GM12878 (cell line): Measurements from ENCODE around the gene SGCD.

Source experiments
- CTCF ChIP-seq, 3 experiments: IDR thresholded peaks in 2 of 3; conservative IDR thresholded peaks in 1 of 3; 2 replicates each; pipeline ENCODE4 v1.5.1; 2011; ENCODE audit warnings: low read depth in 3 of 3, low read length in 3 of 3, mild to moderate bottlenecking in 3 of 3, control low read depth in 2 of 3, moderate library complexity in 2 of 3, inconsistent platforms in 1 of 3, mixed read lengths in 1 of 3; ENCODE audit not compliant: control insufficient read depth in 2 of 3, insufficient read depth in 1 of 3; ENCODE audit errors: extremely low read depth in 1 of 3
- GABPA ChIP-seq: IDR thresholded peaks from 2 replicates; pipeline ENCODE4 v1.6.1; 2014; ENCODE audit warnings: antibody characterized with exemption, low read depth, mild to moderate bottlenecking, inconsistent platforms
- GATAD2B ChIP-seq: fragments of 450-650 bp; conservative IDR thresholded peaks from 2 replicates; pipeline ENCODE4 v1.6.1; 2017; ENCODE audit warnings: low read depth, mild to moderate bottlenecking, moderate library complexity
- PAX5 ChIP-seq: IDR thresholded peaks from 2 replicates; pipeline ENCODE4 v1.6.1; 2011; ENCODE audit warnings: low read depth, low read length, borderline replicate concordance
- RAD21 ChIP-seq: IDR thresholded peaks from 2 replicates; pipeline ENCODE4 v1.6.1; 2011; ENCODE audit warnings: mild to moderate bottlenecking, low read depth, low read length, moderate library complexity; ENCODE audit not compliant: insufficient read depth
- ZBTB33 ChIP-seq: fragments of 450-650 bp; IDR thresholded peaks from 2 replicates; pipeline ENCODE4 v1.6.1; 2017; ENCODE audit warnings: mild to moderate bottlenecking
- ZNF592 ChIP-seq: fragments of 450-650 bp; IDR thresholded peaks from 2 replicates; pipeline ENCODE4 v1.6.1; 2017; ENCODE audit warnings: mild to moderate bottlenecking, moderate library complexity
- TF ChIP-seq, protein P1 (sequence below): fragments of 450-650 bp; formaldehyde crosslinking; IDR thresholded peaks from 2 replicates; pipeline ENCODE4 v1.5.0; 2022; ENCODE audit warnings: mild to moderate bottlenecking, missing genetic modification characterization

DNA sequence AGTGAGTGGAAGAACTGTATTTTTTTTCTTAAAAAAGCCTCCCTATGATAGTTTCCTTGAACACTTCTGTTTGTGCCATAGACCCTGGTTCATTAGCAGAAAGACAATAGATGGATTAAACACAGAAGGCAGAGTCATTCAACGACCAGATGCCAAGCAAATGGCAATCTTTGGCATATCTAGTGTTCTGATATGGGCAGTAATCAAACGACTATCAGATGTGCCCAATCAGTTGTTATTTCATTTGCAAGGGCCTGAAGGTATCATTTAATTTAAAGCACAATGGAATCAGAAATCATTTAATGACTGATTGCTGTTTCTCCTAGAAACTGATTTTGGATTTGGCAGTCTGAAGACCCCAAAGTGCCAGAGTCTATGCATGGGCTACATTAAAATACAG is 61.3 kb downstream of the SGCD start:
- TF ChIP-seq RAD21 (no peak), GATAD2B (no peak), PAX5 (no peak), GABPA (no peak), ZNF592 (no peak), CTCF (IDR thresholded peaks at IDR 0.05 in 2 of 3, conservative IDR thresholded peaks at IDR 0.05 in 1 of 3; ENCODE audit: control insufficient read depth in 2 of 3, extremely low read depth in 1 of 3, insufficient read depth in 1 of 3, low read depth in 3 of 3, low read length in 3 of 3) (no peak), ZBTB33 (no peak)
- TF ChIP-seq, protein P1, sequence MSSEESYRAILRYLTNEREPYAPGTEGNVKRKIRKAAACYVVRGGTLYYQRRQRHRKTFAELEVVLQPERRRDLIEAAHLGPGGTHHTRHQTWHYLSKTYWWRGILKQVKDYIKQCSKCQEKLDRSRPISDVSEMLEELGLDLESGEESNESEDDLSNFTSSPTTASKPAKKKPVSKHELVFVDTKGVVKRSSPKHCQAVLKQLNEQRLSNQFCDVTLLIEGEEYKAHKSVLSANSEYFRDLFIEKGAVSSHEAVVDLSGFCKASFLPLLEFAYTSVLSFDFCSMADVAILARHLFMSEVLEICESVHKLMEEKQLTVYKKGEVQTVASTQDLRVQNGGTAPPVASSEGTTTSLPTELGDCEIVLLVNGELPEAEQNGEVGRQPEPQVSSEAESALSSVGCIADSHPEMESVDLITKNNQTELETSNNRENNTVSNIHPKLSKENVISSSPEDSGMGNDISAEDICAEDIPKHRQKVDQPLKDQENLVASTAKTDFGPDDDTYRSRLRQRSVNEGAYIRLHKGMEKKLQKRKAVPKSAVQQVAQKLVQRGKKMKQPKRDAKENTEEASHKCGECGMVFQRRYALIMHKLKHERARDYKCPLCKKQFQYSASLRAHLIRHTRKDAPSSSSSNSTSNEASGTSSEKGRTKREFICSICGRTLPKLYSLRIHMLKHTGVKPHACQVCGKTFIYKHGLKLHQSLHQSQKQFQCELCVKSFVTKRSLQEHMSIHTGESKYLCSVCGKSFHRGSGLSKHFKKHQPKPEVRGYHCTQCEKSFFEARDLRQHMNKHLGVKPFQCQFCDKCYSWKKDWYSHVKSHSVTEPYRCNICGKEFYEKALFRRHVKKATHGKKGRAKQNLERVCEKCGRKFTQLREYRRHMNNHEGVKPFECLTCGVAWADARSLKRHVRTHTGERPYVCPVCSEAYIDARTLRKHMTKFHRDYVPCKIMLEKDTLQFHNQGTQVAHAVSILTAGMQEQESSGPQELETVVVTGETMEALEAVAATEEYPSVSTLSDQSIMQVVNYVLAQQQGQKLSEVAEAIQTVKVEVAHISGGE (CRISPR knock-in tag), result no peak
